HEK293 (cell line): ENCODE data around the gene DLL1.

Source experiments
- CTCF ChIP-seq: fragments of 450-650 bp; formaldehyde crosslinking; IDR thresholded peaks from 2 replicates; pipeline ENCODE4 v1.5.1; 2016; ENCODE audit warnings: missing biosample characterization, missing genetic modification characterization
- MZF1 ChIP-seq: fragments of 450-650 bp; formaldehyde crosslinking; IDR thresholded peaks from 2 replicates; pipeline ENCODE4 v1.5.1; 2017; ENCODE audit warnings: missing biosample characterization, missing genetic modification characterization, borderline replicate concordance
- PRDM1 ChIP-seq: fragments of 450-650 bp; formaldehyde crosslinking; IDR thresholded peaks from 2 replicates; pipeline ENCODE4; 2016; ENCODE audit warnings: missing biosample characterization, missing genetic modification characterization
- YY1 ChIP-seq: fragments of 450-650 bp; formaldehyde crosslinking; IDR thresholded peaks from 2 replicates; pipeline ENCODE4 v1.5.1; 2018; ENCODE audit warnings: missing biosample characterization, missing genetic modification characterization
- ZNF302 ChIP-seq: fragments of 450-650 bp; formaldehyde crosslinking; IDR thresholded peaks from 2 replicates; pipeline ENCODE4 v1.5.1; 2016; ENCODE audit warnings: missing biosample characterization, missing genetic modification characterization, low read depth
- ZNF837 ChIP-seq: fragments of 450-650 bp; formaldehyde crosslinking; IDR thresholded peaks from 2 replicates; pipeline ENCODE4 v1.5.1; 2016; ENCODE audit warnings: missing biosample characterization, missing genetic modification characterization

DNA sequence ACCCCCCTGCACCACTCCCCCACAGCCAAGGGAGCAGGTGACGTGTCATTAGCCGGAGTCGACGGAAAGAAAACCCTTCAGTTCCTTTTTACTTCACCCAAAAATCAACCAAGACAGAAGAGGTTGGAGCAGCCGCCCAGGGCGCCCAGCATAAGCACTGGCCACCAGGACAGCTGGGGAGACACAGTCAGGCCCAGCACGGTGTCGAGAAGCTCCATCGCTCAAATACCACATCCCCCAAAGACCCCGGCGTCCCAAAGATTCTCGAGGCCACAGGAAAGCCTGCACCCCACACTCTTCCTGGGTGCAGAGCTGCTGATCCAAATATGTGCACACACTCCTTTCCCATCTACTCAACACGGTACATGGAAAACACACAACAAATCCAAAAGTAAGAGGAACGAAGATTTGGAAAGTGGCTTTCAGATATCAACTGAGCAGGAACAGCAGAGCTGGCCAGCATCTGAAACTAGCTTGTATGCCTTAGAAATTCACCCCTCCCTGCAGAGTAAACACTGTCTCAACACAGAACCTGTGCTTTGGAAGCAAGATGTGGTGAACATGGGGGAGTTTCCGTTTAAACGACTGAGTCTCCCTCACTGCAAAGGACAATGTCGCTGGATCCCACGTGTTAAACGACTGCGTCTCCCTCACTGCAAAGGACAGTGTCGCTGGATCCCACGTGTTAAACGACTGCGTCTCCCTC, 54.6 kb downstream of the DLL1 start:
- TF ChIP-seq MZF1 (tag by site-specific recombination): no peak
- no peak for TF ChIP-seq ZNF837 (tag by site-specific recombination)
- TF ChIP-seq YY1 (tag by site-specific recombination): no peak
- TF ChIP-seq CTCF (tag by site-specific recombination): no peak
- no peak for TF ChIP-seq ZNF302 (tag by site-specific recombination)
- no peak for TF ChIP-seq PRDM1
